H9 (cell line): ENCODE results near the gene CDKN2C. TPM values are rescaled to one million over a fixed set of nuclear protein-coding genes. Genes with fewer than 3 reads are reported as not detected.

ENCODE experiments used
- DNase-seq: peaks from one replicate; pipeline ENCODE4 v3.0.0-alpha.2; 2017
- H2AFZ ChIP-seq: one replicate; pipeline ENCODE4 v1.6.1; 2013; ENCODE audit warnings: mild to moderate bottlenecking, low read length, control low read depth, moderate library complexity
- H2AK5ac ChIP-seq: 2 replicates; pipeline ENCODE4 v1.6.1; 2013; ENCODE audit warnings: low read length, control low read depth, mixed read lengths; ENCODE audit not compliant: insufficient read length
- H2BK120ac ChIP-seq: one replicate; pipeline ENCODE4 v1.6.1; 2013; ENCODE audit warnings: low read depth, mild to moderate bottlenecking, low read length, control low read depth, inconsistent platforms; ENCODE audit not compliant: poor library complexity, severe bottlenecking
- H2BK12ac ChIP-seq: 2 replicates; pipeline ENCODE4 v1.6.1; 2013; ENCODE audit warnings: low read length, control low read depth, mixed read lengths, low read depth; ENCODE audit not compliant: insufficient read length
- H2BK15ac ChIP-seq: 2 replicates; pipeline ENCODE4 v1.6.1; 2013; ENCODE audit warnings: low read depth, low read length, control low read depth
- H2BK20ac ChIP-seq: one replicate; pipeline ENCODE4 v1.6.1; 2013; ENCODE audit warnings: low read depth, mild to moderate bottlenecking, low read length, control low read depth, inconsistent platforms; ENCODE audit not compliant: poor library complexity, severe bottlenecking
- H2BK5ac ChIP-seq: 2 replicates; pipeline ENCODE4 v1.6.1; 2013; ENCODE audit warnings: low read length, control low read depth, mixed read lengths; ENCODE audit not compliant: insufficient read length
- H3K14ac ChIP-seq: 2 replicates; pipeline ENCODE4 v1.6.1; 2013; ENCODE audit warnings: low read length, control low read depth; ENCODE audit not compliant: insufficient read depth
- H3K18ac ChIP-seq: 2 replicates; pipeline ENCODE4 v1.6.1; 2013; ENCODE audit warnings: low read depth, mild to moderate bottlenecking, mixed read lengths, low read length, control low read depth; ENCODE audit not compliant: insufficient read length
- H3K23ac ChIP-seq: 2 replicates; pipeline ENCODE4 v1.6.1; 2013; ENCODE audit warnings: low read length, control low read depth, mixed read lengths, low read depth; ENCODE audit not compliant: insufficient read length
- H3K23me2 ChIP-seq: 2 replicates; pipeline ENCODE4 v1.6.1; 2013; ENCODE audit warnings: low read depth, mild to moderate bottlenecking, mixed read lengths, low read length, control low read depth; ENCODE audit not compliant: insufficient read length, poor library complexity, severe bottlenecking
- H3K27ac ChIP-seq: 2 replicates; pipeline ENCODE4 v1.5.1; 2013; ENCODE audit warnings: low read length, control low read depth, mixed read lengths, low read depth; ENCODE audit not compliant: insufficient read length
- H3K27me3 ChIP-seq: 2 replicates; pipeline ENCODE4 v1.6.1; 2013; ENCODE audit warnings: low read length, control low read depth, inconsistent platforms; ENCODE audit not compliant: insufficient read depth
- H3K4ac ChIP-seq: 2 replicates; pipeline ENCODE4 v1.6.1; 2013; ENCODE audit warnings: low read depth, mild to moderate bottlenecking, control low read depth, inconsistent platforms, low read length, moderate library complexity
- H3K4me1 ChIP-seq: 2 replicates; pipeline ENCODE4 v1.6.1; 2013; ENCODE audit warnings: low read length, control low read depth, inconsistent platforms; ENCODE audit not compliant: insufficient read depth
- H3K4me2 ChIP-seq: 2 replicates; pipeline ENCODE4 v1.6.1; 2013; ENCODE audit warnings: low read length, control low read depth, mixed read lengths; ENCODE audit not compliant: insufficient read length, insufficient read depth
- H3K56ac ChIP-seq: 2 replicates; pipeline ENCODE4 v1.6.1; 2013; ENCODE audit warnings: low read depth, mild to moderate bottlenecking, mixed read lengths, low read length, control low read depth; ENCODE audit not compliant: insufficient read length
- H3K79me1 ChIP-seq: 2 replicates; pipeline ENCODE4 v1.6.1; 2013; ENCODE audit warnings: low read depth, mild to moderate bottlenecking, moderate library complexity, low read length, control low read depth, inconsistent platforms; ENCODE audit not compliant: insufficient read depth, poor library complexity, severe bottlenecking
- H3K79me2 ChIP-seq: 2 replicates; pipeline ENCODE4 v1.6.1; 2013; ENCODE audit warnings: low read length, control low read depth, inconsistent platforms; ENCODE audit not compliant: insufficient read depth
- H3K9ac ChIP-seq: 2 replicates; pipeline ENCODE4 v1.6.1; 2013; ENCODE audit warnings: low read length, control low read depth, mixed read lengths; ENCODE audit not compliant: insufficient read length; ENCODE audit errors: extremely low read depth
- H3K9me3 ChIP-seq: one replicate; pipeline ENCODE4 v1.6.1; 2013; ENCODE audit warnings: low read depth, low read length, inconsistent platforms; ENCODE audit not compliant: control insufficient read depth
- H3T11ph ChIP-seq: one replicate; pipeline ENCODE4 v1.6.1; 2013; ENCODE audit warnings: mild to moderate bottlenecking, low read length, control low read depth, inconsistent platforms
- H4K20me1 ChIP-seq: one replicate; pipeline ENCODE4 v1.6.1; 2013; ENCODE audit not compliant: control insufficient read depth, insufficient read length, insufficient read depth
- H4K5ac ChIP-seq: 2 replicates; pipeline ENCODE4 v1.6.1; 2013; ENCODE audit warnings: low read depth, mild to moderate bottlenecking, mixed read lengths, low read length, control low read depth; ENCODE audit not compliant: insufficient read length
- H4K8ac ChIP-seq: replicated peaks from 2 replicates; pipeline ENCODE4 v1.6.1; 2013; ENCODE audit warnings: low read length, control low read depth, mixed read lengths, low read depth; ENCODE audit not compliant: insufficient read length
- H4K91ac ChIP-seq: 2 replicates; pipeline ENCODE4 v1.6.1; 2013; ENCODE audit warnings: low read depth, mild to moderate bottlenecking, moderate library complexity, mixed read lengths, low read length, control low read depth; ENCODE audit not compliant: insufficient read length
- H3K27ac Mint-ChIP-seq, 3 experiments: 2 replicates in 2 of 3; 3 replicates in 1 of 3; pipeline ENCODE4 v1.8.0; 2020 to 2021; ENCODE audit warnings: mixed read lengths in 3 of 3, mild to moderate bottlenecking in 1 of 3, moderate library complexity in 1 of 3
- H3K27me3 Mint-ChIP-seq: 2 replicates; pipeline ENCODE4 v1.8.0; 2021; ENCODE audit warnings: low read depth, mild to moderate bottlenecking, moderate library complexity, mixed read lengths
- H3K36me3 Mint-ChIP-seq, 3 experiments: 2 replicates in 2 of 3; 3 replicates in 1 of 3; pipeline ENCODE4 v1.8.0; 2020 to 2021; ENCODE audit warnings: low read depth in 3 of 3, mixed read lengths in 3 of 3; ENCODE audit not compliant: insufficient read depth in 1 of 3
- H3K4me1 Mint-ChIP-seq, 2 experiments: 2 replicates each; pipeline ENCODE4 v1.8.0; 2020; ENCODE audit warnings: mixed read lengths in 2 of 2
- H3K4me3 Mint-ChIP-seq, 2 experiments: 2 replicates in 1 of 2; 3 replicates in 1 of 2; pipeline ENCODE4 v1.8.0; 2020 to 2021; ENCODE audit warnings: mild to moderate bottlenecking in 2 of 2, mixed read lengths in 2 of 2, moderate library complexity in 1 of 2
- H3K9me3 Mint-ChIP-seq, 2 experiments: 2 replicates in 1 of 2; 3 replicates in 1 of 2; pipeline ENCODE4 v1.8.0; 2020; ENCODE audit warnings: mild to moderate bottlenecking in 2 of 2, mixed read lengths in 2 of 2, moderate library complexity in 1 of 2
- WGBS: extraction: QIAGEN DNeasy Blood & Tissue Kit; methylation state at CpG from one replicate; pipeline ENCODE4 v1.1.7; 2013; ENCODE audit warnings: missing lambda C conversion rate, low lambda C conversion rate, mixed read lengths; ENCODE audit not compliant: insufficient read length; ENCODE audit errors: extremely low coverage; 5-methylcytosine and 5-hydroxymethylcytosine counted together
- total RNA-seq: library from RNA; stranded (reverse); gene quantifications from 2 replicates; pipeline ENCODE4 v1.2.1, GENCODE V29; 2021
- TF ChIP-seq, protein P1 (sequence below): fragments of 200-600 bp; sonication (generic); conservative IDR thresholded peaks from 3 replicates; pipeline ENCODE4 v1.8.0; 2021; ENCODE audit warnings: antibody characterized with exemption, mild to moderate bottlenecking

The CDKN2C gene
- total RNA-seq, 1 experiment from 2014 or later: not detected

DNA sequence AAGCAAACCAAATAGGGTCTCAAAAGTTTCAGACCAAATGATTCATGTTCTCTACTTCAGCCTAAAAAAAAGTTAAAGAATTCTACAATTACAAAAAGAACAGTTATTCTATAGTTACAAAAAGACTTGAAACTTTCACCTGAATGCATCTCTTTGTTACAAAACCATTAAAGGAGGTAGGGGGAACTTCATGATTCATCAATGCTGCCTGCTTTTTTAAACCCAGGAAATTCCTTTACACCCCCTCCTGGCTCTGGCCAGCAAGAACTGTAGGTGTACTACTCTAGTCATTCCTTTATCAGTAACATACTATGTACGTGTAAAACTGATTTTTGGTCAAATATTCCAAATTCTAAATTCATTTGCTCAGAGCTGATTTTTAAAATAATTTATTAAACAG lies 14.9 kb upstream of the CDKN2C start:
- H3K4me2 ChIP-seq: no peak overlapping the region
- no peaks in the 10 kb centered on the region for H3K4me1 ChIP-seq
- no peak overlapping the region for H2BK120ac ChIP-seq
- H3K18ac ChIP-seq: no peak overlapping the region
- H4K91ac ChIP-seq: no peak overlapping the region
- H2AK5ac ChIP-seq: no peak overlapping the region
- no peaks in the 10 kb centered on the region for H3K27me3 ChIP-seq
- no peak overlapping the region for H3K9ac ChIP-seq
- H3K14ac ChIP-seq: no peak overlapping the region
- H3K23ac ChIP-seq: no peak overlapping the region
- no peaks in the 10 kb centered on the region for H3K9me3 ChIP-seq
- H2BK5ac ChIP-seq: no peak overlapping the region
- H4K5ac ChIP-seq: no peak overlapping the region
- H3K9me3 Mint-ChIP-seq: peaks cover 5 to 7% of the 10 kb centered on the region in 2 experiments; a peak in 4 of 5 replicates
- H2BK20ac ChIP-seq: no peak overlapping the region
- no peak overlapping the region for H3T11ph ChIP-seq
- no peaks in the 10 kb centered on the region for H4K20me1 ChIP-seq
- H2BK12ac ChIP-seq: no peak overlapping the region
- no peak overlapping the region for H2BK15ac ChIP-seq
- no peak overlapping the region for H3K27ac ChIP-seq
- H3K4me3 Mint-ChIP-seq: no peak overlapping the region
- WGBS: no CpG with 5 or more reads among the region's 1 CpG
- H3K79me2 ChIP-seq: peaks cover 10% of the 10 kb centered on the region; the same call in 1 of the 2 replicates
- H3K4me1 Mint-ChIP-seq: peaks cover 9 to 10% of the 10 kb centered on the region in 2 experiments; a peak in 3 of 4 replicates
- H2AFZ ChIP-seq: no peak overlapping the region
- peaks cover under 1% of the 10 kb centered on the region; the same call in 1 of the 2 replicates for H3K27me3 Mint-ChIP-seq
- TF ChIP-seq, protein P1, sequence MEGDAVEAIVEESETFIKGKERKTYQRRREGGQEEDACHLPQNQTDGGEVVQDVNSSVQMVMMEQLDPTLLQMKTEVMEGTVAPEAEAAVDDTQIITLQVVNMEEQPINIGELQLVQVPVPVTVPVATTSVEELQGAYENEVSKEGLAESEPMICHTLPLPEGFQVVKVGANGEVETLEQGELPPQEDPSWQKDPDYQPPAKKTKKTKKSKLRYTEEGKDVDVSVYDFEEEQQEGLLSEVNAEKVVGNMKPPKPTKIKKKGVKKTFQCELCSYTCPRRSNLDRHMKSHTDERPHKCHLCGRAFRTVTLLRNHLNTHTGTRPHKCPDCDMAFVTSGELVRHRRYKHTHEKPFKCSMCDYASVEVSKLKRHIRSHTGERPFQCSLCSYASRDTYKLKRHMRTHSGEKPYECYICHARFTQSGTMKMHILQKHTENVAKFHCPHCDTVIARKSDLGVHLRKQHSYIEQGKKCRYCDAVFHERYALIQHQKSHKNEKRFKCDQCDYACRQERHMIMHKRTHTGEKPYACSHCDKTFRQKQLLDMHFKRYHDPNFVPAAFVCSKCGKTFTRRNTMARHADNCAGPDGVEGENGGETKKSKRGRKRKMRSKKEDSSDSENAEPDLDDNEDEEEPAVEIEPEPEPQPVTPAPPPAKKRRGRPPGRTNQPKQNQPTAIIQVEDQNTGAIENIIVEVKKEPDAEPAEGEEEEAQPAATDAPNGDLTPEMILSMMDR: no peak
- no peak for DNase-seq
- H3K4ac ChIP-seq: no peak overlapping the region
- H3K36me3 Mint-ChIP-seq: peaks cover 5 to 16% (median 13%) of the 10 kb centered on the region in 3 experiments; a peak in 6 of 7 replicates
- H3K23me2 ChIP-seq: peaks cover 6% of the 10 kb centered on the region
- H3K56ac ChIP-seq: no peak overlapping the region
- no peak overlapping the region for H4K8ac ChIP-seq
- no peak overlapping the region for H3K27ac Mint-ChIP-seq
- peaks cover 10% of the 10 kb centered on the region for H3K79me1 ChIP-seq
